HG02678 (cell line): ENCODE measurements around the gene ERC1.

Source experiments
- ATAC-seq: cut with Tn5 transposase; IDR thresholded peaks from one replicate; pipeline ENCODE4 v1.9.1; 2021; ENCODE audit warnings: mild to moderate bottlenecking, moderate library complexity; ENCODE audit not compliant: unreplicated experiment

The ERC1 gene

DNA sequence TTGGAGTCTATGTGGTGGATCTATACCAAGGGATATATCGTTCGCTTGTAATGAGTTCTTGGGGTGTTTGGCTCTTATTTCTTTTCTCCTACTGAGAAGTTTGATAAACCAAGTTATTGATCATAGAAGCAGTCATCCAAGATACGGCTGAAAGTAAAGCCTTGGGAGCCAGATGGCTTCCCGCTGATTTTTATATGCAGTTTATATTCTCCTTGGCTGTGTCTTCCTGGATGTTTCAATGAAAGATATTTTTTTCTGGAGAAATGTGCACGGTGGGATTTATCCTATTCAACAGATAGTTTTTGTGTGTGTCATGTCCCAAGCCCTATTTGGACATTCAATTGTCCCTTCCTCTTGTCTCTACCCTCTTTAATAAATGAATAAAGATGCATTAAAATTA is 289.0 kb downstream of the ERC1 start:
- ATAC-seq, result no peak

DNA sequence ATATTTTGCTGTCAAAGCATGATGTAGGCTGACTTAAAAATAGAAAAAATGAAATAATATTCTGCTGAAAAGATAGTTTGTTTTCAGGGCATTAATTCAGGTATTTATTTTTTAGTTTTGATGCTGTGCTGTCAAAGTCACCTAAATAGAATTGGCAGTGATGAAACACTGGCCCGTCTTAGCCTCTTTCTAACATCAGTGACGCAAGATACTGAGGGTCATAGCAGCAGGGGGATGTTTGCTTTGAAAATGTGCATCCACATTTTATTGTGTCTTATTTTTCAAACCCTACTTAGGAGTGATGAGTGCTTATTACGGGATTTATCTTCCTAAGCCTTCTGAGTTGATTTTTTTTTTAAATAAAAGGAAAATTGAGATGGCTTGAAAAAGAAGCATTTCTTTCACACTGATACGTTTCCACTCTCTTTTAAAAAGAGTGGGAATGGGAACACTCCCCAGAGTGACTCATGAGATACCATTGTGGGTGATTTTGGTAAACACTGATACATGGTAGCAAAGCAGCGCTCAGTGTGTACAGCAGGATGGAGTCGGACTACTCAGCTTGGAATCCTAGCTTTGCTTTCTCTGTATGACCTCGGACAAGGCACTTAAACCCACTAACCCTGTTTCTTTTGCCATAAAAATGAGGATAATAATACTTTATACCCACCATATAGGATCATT is 290.8 kb downstream of the ERC1 start:
- no peak for ATAC-seq

- ATAC-seq, result no peak
Measured at GRCh38 chr12:1282670-1283315, 291.8 kb downstream of the ERC1 start.

DNA sequence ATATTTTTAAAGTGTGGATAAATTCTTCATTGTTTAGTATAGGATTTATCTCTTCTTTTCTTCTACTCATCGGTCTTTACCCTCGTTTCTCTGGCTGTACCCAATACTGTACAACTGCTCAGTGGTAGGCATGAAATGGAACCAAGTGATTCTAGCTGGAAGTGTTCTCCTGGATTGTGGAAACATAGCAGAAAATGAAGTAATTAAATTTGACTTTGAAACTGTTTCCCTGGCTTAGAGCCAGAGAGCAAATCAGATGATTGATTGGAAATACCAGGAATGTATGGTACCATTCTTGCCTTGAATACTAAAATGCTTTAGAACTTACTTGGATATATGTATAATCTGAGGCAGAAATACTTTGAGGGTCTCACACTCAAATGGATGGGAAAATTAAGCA is 292.3 kb downstream of the ERC1 start:
- no peak for ATAC-seq

- ATAC-seq, result no peak
Measured at GRCh38 chr12:1284611-1285010, 293.6 kb downstream of the ERC1 start.

DNA sequence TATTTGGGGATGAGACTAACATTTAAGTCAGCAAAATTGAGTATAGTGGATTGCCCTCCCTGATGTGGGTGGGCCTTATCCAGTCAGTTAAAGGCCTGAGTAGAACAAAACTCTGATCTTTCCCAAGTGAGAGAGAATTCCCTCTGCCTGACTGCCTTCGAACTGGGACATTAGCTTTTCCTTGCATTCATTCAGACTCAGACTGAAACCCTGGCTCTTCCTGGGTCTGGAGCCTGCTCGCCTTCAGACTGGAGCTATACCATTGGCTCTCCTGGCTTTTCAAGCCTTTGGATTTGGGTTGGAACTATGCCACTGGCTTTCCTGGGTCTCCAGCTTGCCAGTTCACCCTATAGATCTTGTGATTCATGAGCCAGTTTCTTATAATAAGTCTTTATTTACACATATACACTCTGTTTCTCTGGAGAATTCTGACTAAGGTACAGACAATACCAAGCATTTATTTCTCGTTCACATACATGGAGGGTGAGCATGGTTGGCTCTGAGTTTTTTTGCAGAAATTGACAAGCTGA is 296.5 kb downstream of the ERC1 start:
- ATAC-seq, result no peak

- no peak for ATAC-seq
Measured at GRCh38 chr12:1288333-1288732, 297.3 kb downstream of the ERC1 start.

DNA sequence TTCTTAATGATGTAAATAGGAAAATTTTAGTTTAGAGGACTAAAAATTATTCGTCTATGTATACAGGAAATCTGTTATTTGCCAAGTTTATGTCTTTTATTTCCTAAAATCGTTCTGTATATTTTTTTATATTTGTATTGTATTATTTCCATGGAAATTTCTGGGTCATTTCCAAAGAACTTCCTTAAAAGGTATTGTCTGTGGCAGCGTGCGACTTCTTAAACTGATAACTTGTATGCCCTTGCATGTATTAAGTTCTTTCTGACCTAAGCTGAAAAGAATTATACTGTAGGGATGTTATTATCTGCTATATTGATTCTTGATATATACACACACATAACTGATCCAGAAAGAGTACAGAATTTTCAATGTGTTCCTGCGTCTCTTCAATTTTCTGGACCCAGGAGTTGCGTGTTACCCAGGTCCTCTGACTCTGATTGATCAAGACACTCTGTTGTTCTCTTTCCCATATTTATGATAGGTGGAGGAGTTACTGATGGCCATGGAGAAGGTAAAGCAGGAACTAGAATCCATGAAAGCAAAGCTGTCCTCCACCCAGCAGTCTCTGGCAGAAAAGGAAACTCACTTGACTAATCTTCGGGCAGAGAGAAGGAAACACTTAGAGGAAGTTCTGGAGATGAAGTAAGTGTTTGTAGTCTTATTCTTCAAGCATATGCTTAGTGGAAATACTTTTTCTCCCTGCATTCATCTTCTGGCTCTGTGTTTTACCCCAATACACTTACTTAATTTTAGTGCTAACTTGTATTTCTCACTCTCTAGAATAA is 298.5 kb downstream of the ERC1 start:
- ATAC-seq, result no peak

GRCh38 chr12:1290716-1291115 is 299.7 kb downstream of the ERC1 start:
- no peak for ATAC-seq

DNA sequence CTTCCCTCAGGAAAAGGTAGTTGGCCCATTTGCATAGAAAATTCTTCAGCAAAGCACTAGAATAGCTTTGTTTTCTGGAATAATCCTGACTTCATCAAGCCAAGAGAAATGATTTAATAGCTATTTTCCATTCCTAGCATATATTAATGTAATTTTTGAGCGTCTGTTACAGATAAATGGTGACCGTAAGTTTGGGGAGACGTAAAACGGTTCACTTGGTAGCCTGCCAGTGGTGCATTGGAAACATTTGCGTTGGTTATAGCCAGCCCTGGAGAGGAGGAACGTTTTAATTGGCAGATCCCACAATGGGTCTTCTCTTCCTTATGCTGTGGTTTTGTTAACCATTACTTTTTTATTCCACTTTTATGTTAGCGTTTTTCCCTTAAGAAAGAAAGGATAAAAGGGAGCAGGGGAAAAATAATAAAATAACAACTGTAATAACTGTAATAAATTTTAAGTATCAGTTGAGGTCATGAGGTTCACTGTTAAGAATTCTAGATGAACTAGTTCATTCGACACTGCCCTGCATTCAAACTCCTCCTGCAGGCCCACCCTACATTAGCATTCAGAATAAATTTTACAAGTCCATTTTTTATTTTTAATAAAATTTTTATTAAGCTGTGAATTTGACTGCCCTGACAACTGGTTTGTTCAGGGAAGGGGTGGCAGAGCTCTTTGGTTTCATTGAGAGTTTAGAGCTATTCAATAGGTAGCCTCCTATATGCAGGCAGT is 300.7 kb downstream of the ERC1 start:
- no peak for ATAC-seq

DNA sequence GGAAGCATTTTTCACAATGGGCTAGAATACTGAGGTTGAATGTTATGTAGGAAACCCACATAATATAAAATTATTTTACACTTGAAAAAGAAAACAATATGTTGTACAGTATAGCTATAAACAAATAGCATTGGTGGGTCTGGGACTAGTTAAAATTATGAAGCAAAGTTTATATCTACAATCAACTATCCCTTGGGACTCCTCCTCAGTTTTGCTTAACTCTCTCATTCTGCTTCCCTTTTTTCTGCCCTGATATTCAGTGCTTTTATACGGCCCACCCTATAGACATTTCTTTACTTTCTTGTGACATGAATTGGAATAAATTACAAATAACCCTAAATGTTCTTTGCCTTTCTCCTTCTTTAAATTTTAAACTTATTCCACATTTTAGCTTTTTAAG is 302.9 kb downstream of the ERC1 start:
- ATAC-seq, result no peak

GRCh38 chr12:1297206-1297605 is 306.2 kb downstream of the ERC1 start:
- no peak for ATAC-seq

- ATAC-seq, result no peak
Measured at GRCh38 chr12:1297639-1298175, 306.7 kb downstream of the ERC1 start.

GRCh38 chr12:1300460-1300859 is 309.4 kb downstream of the ERC1 start:
- ATAC-seq, result no peak

DNA sequence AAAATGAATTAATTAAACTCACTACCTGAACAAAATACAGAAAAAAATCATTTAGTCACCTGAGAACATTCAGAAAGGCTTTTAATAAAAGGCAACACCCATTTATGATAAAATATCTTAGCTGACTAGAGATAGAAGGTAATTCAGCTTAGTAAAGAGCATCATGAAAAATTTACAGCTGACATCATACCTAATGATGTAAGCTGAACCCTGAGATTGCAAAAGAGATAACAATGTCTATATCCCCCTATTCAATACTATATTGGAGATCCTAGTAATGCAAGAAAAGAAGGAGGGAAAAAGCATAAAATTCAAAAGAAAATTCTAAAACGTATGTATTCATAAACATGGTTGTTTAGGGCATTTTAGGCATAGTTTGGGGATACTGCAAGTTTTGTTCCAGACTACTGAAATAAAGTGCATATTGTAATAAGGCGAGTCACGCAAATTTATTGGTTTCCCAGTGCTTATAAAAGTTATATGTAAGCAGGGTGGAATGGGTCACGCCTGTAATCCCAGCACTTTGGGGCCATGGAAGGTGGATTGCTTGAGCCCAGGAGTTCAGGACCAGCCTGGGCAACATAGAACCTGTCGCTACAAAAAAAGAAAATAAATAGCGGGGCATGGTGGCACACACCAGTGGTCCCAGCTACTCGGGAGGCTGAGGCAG is 311.3 kb downstream of the ERC1 start:
- no peak for ATAC-seq

DNA sequence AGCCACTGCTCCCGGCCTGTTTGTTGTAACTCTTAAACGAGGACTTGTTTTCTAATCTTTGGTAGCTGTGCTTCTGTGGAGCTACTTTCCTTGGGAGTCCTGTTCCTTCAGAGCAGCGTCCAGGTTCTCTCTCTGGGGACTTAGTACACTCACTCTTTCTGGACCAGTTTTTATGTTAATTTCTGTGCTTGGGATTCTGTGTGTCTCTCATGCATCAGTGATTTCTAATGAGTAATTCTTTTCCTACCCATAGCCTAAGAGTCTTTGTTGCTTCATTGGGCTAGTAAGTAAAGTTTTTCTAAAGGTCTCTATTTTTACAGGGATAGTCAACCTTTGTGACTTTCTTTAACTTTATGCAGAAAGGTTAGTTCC is 314.0 kb downstream of the ERC1 start:
- ATAC-seq, result no peak

- no peak for ATAC-seq
Measured at GRCh38 chr12:1305791-1306500, 314.9 kb downstream of the ERC1 start.

- no peak for ATAC-seq
Measured at GRCh38 chr12:1306817-1307216, 315.8 kb downstream of the ERC1 start.

- no peak for ATAC-seq
Measured at GRCh38 chr12:1307796-1308195, 316.8 kb downstream of the ERC1 start.

DNA sequence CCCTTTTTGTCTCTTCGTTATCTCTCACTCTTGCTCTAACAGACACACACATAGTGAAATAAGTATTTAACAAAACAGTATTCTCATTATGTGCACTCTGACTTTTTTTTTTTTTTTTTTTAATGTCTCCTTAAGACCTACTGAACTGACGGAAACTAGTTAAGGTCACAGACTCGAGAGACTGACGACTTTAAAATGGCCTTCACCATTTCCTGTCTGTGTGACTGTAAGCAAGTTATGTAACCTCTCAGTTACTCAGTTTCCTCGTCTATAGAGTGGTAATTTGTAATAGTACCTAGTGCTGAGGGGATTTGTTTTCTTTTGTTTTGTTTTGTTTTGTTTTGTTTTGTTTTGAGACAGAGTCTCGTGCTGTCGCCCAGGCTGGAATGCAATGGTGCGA is 318.6 kb downstream of the ERC1 start:
- no peak for ATAC-seq
